GM12892 (cell line): ENCODE results near the gene ARPC1B.

ENCODE experiments used
- POLR2A ChIP-seq: IDR thresholded peaks from 2 replicates; pipeline ENCODE4 v1.6.1; 2011; ENCODE audit warnings: low read depth, low read length, control low read depth
- POLR2AphosphoS5 ChIP-seq: IDR thresholded peaks from 2 replicates; pipeline ENCODE4 v1.6.1; 2011; ENCODE audit warnings: low read depth, low read length, control low read depth

DNA sequence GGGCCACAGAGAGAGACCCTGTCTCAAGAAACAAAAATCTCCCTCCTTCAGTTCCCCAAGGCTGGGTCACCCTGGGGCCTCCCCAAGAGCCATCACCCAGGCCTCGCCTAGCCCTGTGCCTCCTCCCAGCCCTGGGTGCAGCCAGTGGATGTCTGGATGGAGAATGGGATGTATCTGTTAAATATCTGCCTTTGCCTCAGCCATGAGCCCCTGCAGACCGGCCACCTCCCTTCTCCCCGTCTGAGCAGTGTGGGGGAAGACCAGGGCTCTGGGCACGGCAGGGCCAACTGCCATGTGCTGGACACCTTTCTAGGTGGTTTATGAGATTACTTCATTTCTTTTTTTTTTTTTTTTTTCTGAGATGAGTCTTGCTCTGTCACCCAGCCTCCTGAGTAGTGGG is 10.0 kb downstream of the ARPC1B start:
- TF ChIP-seq POLR2A = no peak
- no peak for TF ChIP-seq POLR2AphosphoS5
